ENCODE measurements around the gene KLHL20.

- TF ChIP-seq, protein P1, sequence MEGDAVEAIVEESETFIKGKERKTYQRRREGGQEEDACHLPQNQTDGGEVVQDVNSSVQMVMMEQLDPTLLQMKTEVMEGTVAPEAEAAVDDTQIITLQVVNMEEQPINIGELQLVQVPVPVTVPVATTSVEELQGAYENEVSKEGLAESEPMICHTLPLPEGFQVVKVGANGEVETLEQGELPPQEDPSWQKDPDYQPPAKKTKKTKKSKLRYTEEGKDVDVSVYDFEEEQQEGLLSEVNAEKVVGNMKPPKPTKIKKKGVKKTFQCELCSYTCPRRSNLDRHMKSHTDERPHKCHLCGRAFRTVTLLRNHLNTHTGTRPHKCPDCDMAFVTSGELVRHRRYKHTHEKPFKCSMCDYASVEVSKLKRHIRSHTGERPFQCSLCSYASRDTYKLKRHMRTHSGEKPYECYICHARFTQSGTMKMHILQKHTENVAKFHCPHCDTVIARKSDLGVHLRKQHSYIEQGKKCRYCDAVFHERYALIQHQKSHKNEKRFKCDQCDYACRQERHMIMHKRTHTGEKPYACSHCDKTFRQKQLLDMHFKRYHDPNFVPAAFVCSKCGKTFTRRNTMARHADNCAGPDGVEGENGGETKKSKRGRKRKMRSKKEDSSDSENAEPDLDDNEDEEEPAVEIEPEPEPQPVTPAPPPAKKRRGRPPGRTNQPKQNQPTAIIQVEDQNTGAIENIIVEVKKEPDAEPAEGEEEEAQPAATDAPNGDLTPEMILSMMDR (IDR thresholded peaks at IDR 0.05; ENCODE audit: poor library complexity, severe bottlenecking) = no peak
- TF ChIP-seq TAF1 (IDR thresholded peaks at IDR 0.05; ENCODE audit: low read depth) (no peak), EZH2 (IDR thresholded peaks at IDR 0.05; ENCODE audit: borderline replicate concordance, insufficient read depth, low read length, poor library complexity, severe bottlenecking) (no peak), EP300 (conservative IDR thresholded peaks at IDR 0.05; ENCODE audit: poor library complexity, severe bottlenecking) (no peak)
Measured at GRCh38 chr1:173702736-173703135, 12.0 kb upstream of the KLHL20 start.

Measured in neural cell (in vitro differentiated cells).